HG02642 (cell line): Measurements from ENCODE around the gene LTB4R2.
A peak's percentile ranks its signal among the peaks of the same experiment; 100 is the strongest.

Experiments
- ATAC-seq: cut with Tn5 transposase; IDR thresholded peaks from one replicate; pipeline ENCODE4 v1.9.1; 2021; ENCODE audit warnings: mild to moderate bottlenecking; ENCODE audit not compliant: unreplicated experiment, poor library complexity

The LTB4R2 gene

GRCh38 chr14:24274101-24274543 lies 35.8 kb upstream of the LTB4R2 start:
- peak; percentile 40 for ATAC-seq

DNA sequence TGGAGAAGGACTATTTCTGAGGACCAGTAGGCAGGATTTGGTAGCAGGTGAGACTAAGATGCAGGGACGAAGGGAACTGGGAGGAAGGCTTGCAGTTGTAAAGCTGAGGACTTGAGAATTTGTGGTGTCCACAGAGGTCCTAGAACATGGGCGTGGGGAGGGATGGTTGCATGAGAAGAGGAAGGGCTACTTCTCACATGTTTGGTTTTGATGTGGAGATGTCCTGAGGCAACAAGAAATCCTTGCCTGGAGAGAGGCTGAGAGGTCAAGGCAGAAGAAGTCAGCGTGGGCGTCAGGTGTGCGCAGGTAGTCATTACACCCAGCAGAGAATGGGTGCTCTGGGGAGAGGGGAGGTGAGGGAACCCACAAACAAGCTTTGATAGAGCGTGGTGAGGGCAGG lies 32.9 kb upstream of the LTB4R2 start:
- ATAC-seq = no peak

DNA sequence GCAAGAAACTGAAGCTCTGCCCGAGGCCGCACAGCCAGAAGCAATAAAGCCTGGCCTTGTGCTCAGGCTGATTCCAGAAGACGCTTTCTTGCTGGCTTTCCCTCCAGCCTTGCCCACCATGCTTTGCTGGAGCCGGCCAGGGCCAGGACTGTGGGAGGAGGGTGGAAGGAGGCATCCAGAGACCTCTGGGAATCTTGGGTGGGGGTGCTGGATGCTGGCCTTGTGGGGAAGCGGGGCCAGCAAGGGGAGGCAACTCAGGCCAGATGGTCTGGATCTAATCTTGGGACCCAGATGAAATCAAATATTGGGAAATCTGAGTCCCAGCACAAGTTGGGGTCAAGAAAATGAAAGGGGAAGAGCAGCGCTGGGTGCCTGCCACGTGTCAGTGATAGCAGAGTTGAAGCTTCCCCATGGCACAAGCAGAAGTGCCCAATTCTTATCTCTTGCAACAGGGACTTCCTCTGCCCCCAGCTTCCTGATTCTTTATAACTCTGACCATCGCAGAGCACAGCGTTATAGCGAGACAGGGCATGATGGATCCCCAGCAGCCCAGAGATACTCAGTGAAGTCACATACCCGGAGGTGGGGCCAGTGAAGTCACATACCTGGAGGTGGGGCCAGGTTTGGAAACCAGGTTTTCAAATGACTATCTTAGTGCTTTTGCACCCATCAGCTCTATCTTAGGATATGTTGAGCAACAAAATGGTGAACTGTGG lies 32.2 kb upstream of the LTB4R2 start:
- ATAC-seq = no peak

DNA sequence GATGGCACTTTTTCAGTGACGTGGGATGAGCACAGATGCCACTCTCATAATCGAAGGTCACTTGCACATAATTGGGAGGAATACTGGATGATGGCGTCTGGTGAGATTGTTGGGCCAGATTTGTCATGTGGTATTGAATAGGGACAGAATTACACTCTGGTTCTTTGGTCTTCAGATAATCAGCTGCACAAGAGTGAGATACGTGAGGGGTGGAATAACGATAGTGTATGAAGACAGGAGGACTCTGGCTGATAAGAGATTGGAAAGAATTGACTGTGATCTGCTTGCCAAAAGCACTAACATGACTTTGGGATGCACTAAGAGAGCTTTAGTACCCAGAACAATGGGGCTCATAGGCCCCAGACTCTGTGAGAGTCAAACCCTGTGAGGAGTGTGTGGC lies 31.5 kb upstream of the LTB4R2 start:
- no peak for ATAC-seq

GRCh38 chr14:24279301-24280186 lies 30.4 kb upstream of the LTB4R2 start:
- ATAC-seq = peak; percentile 68

DNA sequence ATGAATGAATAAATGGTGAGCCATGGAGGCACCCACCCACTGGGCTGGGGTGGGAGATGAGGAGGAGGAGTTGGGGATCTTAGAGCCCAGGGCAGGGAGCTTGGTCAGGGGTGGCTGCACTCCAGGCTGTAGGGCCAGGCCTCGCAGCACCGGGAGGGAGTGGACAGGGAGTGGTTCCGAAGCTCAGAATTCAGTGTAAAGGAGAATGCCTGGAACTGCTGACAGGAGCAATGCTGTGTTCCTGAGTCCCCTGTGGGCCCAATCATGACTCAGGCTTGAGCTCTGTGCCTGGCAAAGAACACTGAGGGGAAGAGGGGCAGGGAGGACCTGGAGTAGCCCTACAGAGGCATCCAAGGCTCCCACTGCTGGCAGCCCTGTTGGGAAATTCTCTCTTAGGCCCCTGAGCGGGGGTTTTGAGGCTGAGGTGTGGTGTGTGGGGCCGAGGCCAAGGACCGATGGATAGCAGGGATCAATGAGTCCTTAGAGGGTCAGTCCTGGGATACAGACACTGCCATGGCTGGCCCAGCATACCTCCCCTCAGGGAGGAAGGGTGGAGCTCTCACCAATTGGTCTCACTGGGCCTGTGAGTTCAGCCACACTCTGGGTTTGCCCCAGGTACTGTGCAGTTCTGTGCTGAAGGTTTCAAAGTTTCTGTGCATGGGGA lies 29.0 kb upstream of the LTB4R2 start:
- no peak for ATAC-seq

- ATAC-seq = no peak
Observed at GRCh38 chr14:24281636-24282035, 28.3 kb upstream of the LTB4R2 start.

- no peak for ATAC-seq
Observed at GRCh38 chr14:24282736-24283135, 27.2 kb upstream of the LTB4R2 start.

DNA sequence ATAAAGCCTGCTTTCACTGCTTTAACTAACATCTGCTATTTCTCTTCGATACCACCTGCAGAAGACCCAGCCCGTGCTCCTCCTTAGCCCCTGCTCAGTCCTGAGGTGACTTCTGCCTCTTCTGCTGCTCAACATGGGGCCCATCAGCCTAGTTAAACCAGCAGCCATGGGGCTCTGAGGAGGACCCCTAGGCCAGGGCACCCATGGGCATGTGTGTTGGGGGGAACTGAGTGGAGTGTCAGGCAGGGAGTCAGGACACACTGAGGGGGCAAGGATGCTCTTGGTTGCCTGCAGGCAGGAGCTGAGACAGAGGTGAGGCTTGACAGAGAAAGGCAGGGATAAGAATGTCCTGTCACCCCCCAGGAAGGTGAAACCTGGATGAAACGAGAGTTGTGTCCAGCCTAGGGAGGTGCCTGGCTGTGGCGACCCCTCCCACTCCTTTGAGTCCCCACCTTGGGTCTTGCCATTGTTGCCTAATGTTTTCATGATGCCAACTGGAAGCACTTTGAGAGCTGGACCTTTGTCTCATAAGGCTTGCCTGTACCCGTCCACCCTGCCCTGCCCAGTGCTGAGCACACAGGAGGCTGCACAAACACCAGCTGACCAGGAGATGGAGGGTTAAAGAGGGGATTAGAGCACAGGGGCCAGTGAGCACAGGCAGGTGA lies 26.0 kb upstream of the LTB4R2 start:
- no peak for ATAC-seq

DNA sequence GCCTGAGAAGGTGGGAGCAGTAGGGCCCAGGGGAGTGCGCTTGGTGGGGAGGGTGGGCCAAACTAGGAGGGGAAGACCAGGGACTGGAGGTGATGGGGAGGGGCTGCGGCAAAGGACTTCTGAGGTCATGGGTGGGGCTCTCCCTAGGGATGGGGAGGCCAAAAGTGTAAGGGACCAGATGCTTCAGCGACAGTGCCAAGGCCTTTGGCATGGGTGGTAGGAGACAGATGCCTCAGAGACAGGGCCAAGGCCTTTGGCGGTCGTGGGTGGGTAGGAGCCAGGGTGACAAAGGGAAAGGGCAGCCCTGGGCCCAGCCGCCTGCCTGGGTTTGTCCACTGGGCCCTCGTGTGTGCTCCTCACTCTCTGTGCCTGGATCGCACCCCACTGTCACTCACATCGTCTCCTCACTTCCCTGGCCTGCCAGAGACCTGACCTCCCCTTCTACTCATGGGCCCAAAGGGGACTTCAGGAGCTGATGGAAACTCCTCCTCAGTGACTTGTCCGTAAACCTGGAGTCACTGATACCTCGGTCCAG lies 25.4 kb upstream of the LTB4R2 start:
- no peak for ATAC-seq

DNA sequence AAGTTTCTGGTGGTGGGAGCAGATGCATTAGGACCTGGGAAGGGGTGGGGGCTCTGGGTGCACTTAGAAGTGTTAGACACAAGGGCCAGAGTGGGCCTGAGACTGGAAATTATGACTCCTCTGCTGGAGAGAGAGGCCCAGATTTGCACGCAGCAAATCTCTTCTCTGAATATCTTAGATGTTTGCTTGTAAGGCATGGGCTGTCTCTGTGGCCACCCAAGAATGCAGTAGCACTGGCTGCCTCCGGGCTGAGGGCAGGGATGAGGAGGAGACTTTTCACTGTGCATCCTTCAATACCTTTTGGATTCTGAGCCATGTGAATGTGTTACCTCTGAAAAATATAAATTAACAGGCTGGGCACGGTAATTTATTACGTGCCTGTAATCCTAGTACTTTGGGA lies 24.6 kb upstream of the LTB4R2 start:
- no peak for ATAC-seq

GRCh38 chr14:24286996-24287395 lies 22.9 kb upstream of the LTB4R2 start:
- no peak for ATAC-seq

DNA sequence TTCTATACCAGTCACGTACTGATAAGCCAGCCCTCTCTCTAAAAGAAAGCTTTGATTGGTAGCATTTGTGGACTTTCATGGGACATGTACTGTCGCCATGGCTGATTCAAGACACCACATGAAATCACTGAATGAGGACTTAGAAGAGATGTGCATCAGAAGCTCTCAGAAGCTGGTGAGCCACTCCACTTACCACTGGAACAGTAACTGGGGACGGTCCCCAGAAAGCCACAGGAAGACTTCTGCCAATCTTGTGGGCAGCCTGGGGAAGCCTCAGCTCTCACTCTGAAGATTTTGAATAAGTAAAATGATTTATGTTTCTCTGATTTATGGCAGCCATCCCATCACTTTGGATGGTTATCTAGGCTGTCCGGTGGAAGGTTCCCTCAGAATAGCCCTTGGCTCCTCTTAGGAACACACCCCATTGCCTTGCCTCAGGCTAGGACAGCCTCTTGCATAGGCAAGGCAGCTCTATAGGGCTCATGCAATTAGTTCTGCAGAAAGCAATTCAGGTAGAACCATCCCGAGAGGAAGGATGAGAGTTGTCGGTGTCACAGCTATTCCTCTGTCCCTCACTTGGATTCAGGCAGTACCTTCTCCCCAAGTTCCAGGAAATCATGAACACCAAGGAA lies 20.2 kb upstream of the LTB4R2 start:
- no peak for ATAC-seq

- ATAC-seq = no peak
Observed at GRCh38 chr14:24290746-24291145, 19.2 kb upstream of the LTB4R2 start.

- ATAC-seq = no peak
Observed at GRCh38 chr14:24291446-24292117, 18.4 kb upstream of the LTB4R2 start.

DNA sequence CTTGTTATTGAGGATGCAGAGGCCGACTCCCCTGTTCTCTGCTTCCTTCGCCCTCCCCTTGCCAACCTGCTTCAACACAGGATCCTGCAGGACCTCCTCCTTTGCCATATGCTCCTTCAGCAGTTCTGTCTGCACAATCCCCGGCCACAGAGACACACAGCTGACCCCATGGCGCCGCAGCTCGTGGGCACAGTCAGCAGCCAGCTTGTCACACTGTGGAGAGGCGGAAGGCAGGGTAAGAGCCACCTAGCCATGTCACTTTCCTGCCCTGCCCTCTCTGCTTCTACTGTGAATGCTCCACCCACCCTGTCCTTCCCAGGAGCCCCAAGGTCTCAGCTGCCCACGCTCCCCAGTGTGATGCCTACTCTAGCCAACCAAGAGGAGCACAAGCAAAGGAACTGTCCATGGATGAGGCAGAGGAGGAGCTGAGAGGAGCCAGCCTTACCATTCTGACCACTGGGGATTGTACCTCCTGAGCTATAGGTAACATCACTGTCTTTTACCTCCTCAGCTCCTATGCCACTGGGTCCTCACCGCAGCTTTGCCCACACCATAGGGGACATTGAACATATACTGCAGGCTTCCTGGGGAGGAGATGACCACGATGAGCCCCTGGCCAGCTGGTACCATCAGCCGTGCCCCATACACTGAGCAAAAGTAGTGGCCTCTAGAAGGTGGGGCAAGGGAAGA lies 17.7 kb upstream of the LTB4R2 start:
- ATAC-seq = no peak

DNA sequence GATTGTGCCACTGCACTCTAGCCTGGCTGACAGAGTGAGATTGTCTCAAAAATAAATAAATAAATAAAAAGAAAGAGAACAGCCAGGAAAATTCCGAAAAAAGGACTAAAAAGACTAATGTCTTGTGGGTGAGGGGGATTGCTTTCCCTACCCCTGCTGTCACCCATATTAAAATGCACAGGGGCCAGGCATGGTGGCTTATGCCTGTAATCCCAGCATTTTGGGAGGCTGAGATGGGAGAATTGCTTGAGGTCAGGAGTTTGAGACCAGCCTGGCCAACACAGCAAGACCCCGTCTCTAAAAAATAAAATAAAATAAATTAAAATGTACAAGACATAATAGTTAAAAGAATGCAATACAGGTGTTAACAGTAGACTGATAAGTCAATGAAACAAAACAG lies 16.4 kb upstream of the LTB4R2 start:
- no peak for ATAC-seq

GRCh38 chr14:24296341-24297157 lies 13.4 kb upstream of the LTB4R2 start:
- ATAC-seq = peak; percentile 49
